GM18526 (cell line): Measurements from ENCODE around the gene TMPRSS6.

Experiments
- POLR2A ChIP-seq: IDR thresholded peaks from 3 replicates; pipeline ENCODE4 v1.6.1; 2011; ENCODE audit not compliant: insufficient read length; ENCODE audit errors: extremely low read depth

The TMPRSS6 gene

GRCh38 chr22:37044634-37045625 lies 64.6 kb downstream of the TMPRSS6 start:
- no peak for TF ChIP-seq POLR2A

- TF ChIP-seq POLR2A: no peak
Measured at GRCh38 chr22:37043828-37044538, 65.5 kb downstream of the TMPRSS6 start.

- TF ChIP-seq POLR2A: no peak
Measured at GRCh38 chr22:37043209-37043827, 66.2 kb downstream of the TMPRSS6 start.

- no peak for TF ChIP-seq POLR2A
Measured at GRCh38 chr22:37039466-37039865, 70.0 kb downstream of the TMPRSS6 start.

- no peak for TF ChIP-seq POLR2A
Measured at GRCh38 chr22:37037669-37038068, 71.8 kb downstream of the TMPRSS6 start.

- TF ChIP-seq POLR2A: no peak
Measured at GRCh38 chr22:37036655-37037377, 72.7 kb downstream of the TMPRSS6 start.

- no peak for TF ChIP-seq POLR2A
Measured at GRCh38 chr22:37033605-37034430, 75.7 kb downstream of the TMPRSS6 start.

GRCh38 chr22:37032535-37033460 lies 76.7 kb downstream of the TMPRSS6 start:
- TF ChIP-seq POLR2A: no peak

- no peak for TF ChIP-seq POLR2A
Measured at GRCh38 chr22:37032134-37032534, 77.4 kb downstream of the TMPRSS6 start.

GRCh38 chr22:37030560-37031281 lies 78.8 kb downstream of the TMPRSS6 start:
- no peak for TF ChIP-seq POLR2A

- TF ChIP-seq POLR2A: no peak
Measured at GRCh38 chr22:37028692-37029674, 80.5 kb downstream of the TMPRSS6 start.

GRCh38 chr22:37027556-37027955 lies 82.0 kb downstream of the TMPRSS6 start:
- no peak for TF ChIP-seq POLR2A

- no peak for TF ChIP-seq POLR2A
Measured at GRCh38 chr22:37026325-37026724, 83.2 kb downstream of the TMPRSS6 start.
